ENCODE results near the gene ACAD11. TPM values are rescaled to one million over a fixed set of nuclear protein-coding genes. Genes with fewer than 3 reads are reported as not detected.
A peak's percentile ranks its signal among the peaks of the same experiment; 100 is the strongest.

The ACAD11 gene
- polyA plus RNA-seq, 3 donors = 0.31 to 25.4 (median 0.40) TPM

DNA sequence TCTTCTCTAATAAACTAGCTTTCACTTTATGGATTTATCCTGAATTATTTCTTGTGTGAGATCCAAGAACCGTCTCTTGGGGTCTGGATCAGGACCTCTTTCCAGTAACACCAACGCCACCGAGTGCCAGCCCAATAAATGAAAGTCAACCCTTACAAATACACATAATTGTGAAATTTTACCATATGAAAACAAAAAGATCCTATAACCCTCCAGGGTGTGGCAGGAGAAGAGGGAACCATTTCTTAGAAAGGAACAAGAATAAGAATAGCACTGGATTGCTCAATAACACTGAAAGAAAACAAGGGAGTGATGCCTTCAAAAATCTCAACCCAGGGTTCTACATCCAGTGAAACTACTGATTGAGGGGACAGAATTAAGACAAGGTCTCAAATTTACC lies 114.1 kb downstream of the ACAD11 start:
- H2AFZ ChIP-seq (ENCODE audit: insufficient read depth, low read depth, low read length, poor library complexity, severe bottlenecking) = no peak overlapping the region
- no peak overlapping the region for H3K9ac ChIP-seq (ENCODE audit: insufficient read depth, low read length, poor library complexity, severe bottlenecking)
- H3K79me2 ChIP-seq (ENCODE audit: insufficient read depth, low read length) = no peaks in the 10 kb centered on the region
- peak overlapping the region; percentile 8 to 51 for H3K27ac ChIP-seq (ENCODE audit: low read depth in 1 of 2, low read length in 2 of 2)
- Mint-ChIP-seq H3K36me3 (peaks cover 18 to 21% of the 10 kb centered on the region in 2 donors), H3K27ac (peak overlapping the region; percentile 63 to 87 (median 81)), H3K4me3 (peak overlapping the region; percentile 60 to 83), H3K27me3 (ENCODE audit: low read depth in 3 of 3) (peaks cover 0 to 3% (median 0%) of the 10 kb centered on the region in 3 donors), H3K4me1 (peaks cover 57% of the 10 kb centered on the region), H3K9me3 (peaks cover 0 to 5% (median 0%) of the 10 kb centered on the region in 7 donors)
- H3K4me2 ChIP-seq (replicated peaks; ENCODE audit: extremely low read depth, low read length, poor library complexity, severe bottlenecking) = peak overlapping the region; percentile 66
- H4K20me1 ChIP-seq (ENCODE audit: insufficient read depth, low read length) = no peaks in the 10 kb centered on the region
- H3K9me3 ChIP-seq (replicated peaks in 1 of 2; ENCODE audit: control insufficient read depth in 1 of 2, insufficient read depth in 1 of 2, low read length in 2 of 2) = no peaks in the 10 kb centered on the region
- no CpG with 5 or more reads among the region's 3 CpGs for WGBS (ENCODE audit: insufficient coverage)
- intact Hi-C loops (cut with micrococcal nuclease) = no loop called here
- peaks cover 11 to 16% of the 10 kb centered on the region in 2 donors for H3K36me3 ChIP-seq (replicated peaks in 1 of 2; ENCODE audit: control insufficient read depth in 1 of 2, insufficient read depth in 2 of 2, low read length in 2 of 2)
- peak; percentile 4 to 38 (median 22) for DNase-seq
- peak overlapping the region in 1 of 3 experiments; percentile 63 for H3K4me3 ChIP-seq (replicated peaks in 1 of 3; ENCODE audit: low read depth in 2 of 3, low read length in 3 of 3)
- TF ChIP-seq, protein P1, sequence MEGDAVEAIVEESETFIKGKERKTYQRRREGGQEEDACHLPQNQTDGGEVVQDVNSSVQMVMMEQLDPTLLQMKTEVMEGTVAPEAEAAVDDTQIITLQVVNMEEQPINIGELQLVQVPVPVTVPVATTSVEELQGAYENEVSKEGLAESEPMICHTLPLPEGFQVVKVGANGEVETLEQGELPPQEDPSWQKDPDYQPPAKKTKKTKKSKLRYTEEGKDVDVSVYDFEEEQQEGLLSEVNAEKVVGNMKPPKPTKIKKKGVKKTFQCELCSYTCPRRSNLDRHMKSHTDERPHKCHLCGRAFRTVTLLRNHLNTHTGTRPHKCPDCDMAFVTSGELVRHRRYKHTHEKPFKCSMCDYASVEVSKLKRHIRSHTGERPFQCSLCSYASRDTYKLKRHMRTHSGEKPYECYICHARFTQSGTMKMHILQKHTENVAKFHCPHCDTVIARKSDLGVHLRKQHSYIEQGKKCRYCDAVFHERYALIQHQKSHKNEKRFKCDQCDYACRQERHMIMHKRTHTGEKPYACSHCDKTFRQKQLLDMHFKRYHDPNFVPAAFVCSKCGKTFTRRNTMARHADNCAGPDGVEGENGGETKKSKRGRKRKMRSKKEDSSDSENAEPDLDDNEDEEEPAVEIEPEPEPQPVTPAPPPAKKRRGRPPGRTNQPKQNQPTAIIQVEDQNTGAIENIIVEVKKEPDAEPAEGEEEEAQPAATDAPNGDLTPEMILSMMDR (IDR thresholded peaks at IDR 0.05) = no peak
- H3K4me1 ChIP-seq (ENCODE audit: control insufficient read depth in 1 of 2, insufficient read depth in 2 of 2, low read length in 2 of 2) = peaks cover 24 to 40% of the 10 kb centered on the region in 2 donors
- no peaks in the 10 kb centered on the region for H3K27me3 ChIP-seq (ENCODE audit: control insufficient read depth in 2 of 2, insufficient read depth in 2 of 2, low read length in 2 of 2)

DNA sequence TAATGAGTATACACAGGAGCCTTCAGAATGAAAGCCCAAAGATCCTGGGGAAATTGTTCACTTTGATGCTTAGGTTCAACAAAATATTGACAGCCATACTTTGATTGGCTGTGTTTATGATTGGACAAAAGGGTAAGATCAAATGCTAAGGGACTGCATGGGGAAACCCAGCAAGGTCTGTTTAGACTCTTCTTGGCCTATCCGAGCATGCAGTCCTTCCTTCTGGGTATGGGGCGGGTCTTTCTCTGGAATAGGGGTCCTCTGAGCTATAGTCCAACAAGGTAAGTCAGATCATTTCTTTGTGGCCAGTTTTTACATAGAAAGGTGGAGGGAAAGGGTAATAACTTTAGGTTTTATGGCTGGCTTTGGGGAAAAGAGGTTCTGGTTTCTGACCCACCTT lies 115.5 kb downstream of the ACAD11 start:
- H3K27me3 Mint-ChIP-seq (ENCODE audit: low read depth in 3 of 3) = peaks cover 0 to 3% (median 0%) of the 10 kb centered on the region in 3 donors
- H3K79me2 ChIP-seq (ENCODE audit: insufficient read depth, low read length) = no peaks in the 10 kb centered on the region

More for the DNA sequence above, 115.5 kb downstream of the ACAD11 start:
- intact Hi-C loops (cut with micrococcal nuclease) = no loop called here
- H3K9me3 ChIP-seq (replicated peaks in 1 of 2; ENCODE audit: control insufficient read depth in 1 of 2, insufficient read depth in 1 of 2, low read length in 2 of 2) = no peaks in the 10 kb centered on the region
- TF ChIP-seq, protein P1 (IDR thresholded peaks at IDR 0.05) = no peak
- H3K9me3 Mint-ChIP-seq = peaks cover 0 to 3% (median 0%) of the 10 kb centered on the region in 7 donors
- H3K4me3 ChIP-seq (replicated peaks in 1 of 3; ENCODE audit: low read depth in 2 of 3, low read length in 3 of 3) = no peak overlapping the region
- H3K9ac ChIP-seq (ENCODE audit: insufficient read depth, low read length, poor library complexity, severe bottlenecking) = no peak overlapping the region
- 87% methylated on average over 2 of the region's 2 CpGs for WGBS (ENCODE audit: insufficient coverage)
- H3K27ac ChIP-seq (ENCODE audit: low read depth in 1 of 2, low read length in 2 of 2) = no peak overlapping the region
- no peak overlapping the region for H3K4me2 ChIP-seq (replicated peaks; ENCODE audit: extremely low read depth, low read length, poor library complexity, severe bottlenecking)
- peaks cover 30 to 34% of the 10 kb centered on the region in 2 donors for H3K36me3 Mint-ChIP-seq
- no peak overlapping the region for H3K4me3 Mint-ChIP-seq
- peaks cover 24 to 29% of the 10 kb centered on the region in 2 donors for H3K36me3 ChIP-seq (replicated peaks in 1 of 2; ENCODE audit: control insufficient read depth in 1 of 2, insufficient read depth in 2 of 2, low read length in 2 of 2)
- peak overlapping the region in 1 of 7 donors; percentile 49 for H3K27ac Mint-ChIP-seq
- no peaks in the 10 kb centered on the region for H3K27me3 ChIP-seq (ENCODE audit: control insufficient read depth in 2 of 2, insufficient read depth in 2 of 2, low read length in 2 of 2)
- no peak for DNase-seq
- H3K4me1 Mint-ChIP-seq = peaks cover 49% of the 10 kb centered on the region
- H3K4me1 ChIP-seq (ENCODE audit: control insufficient read depth in 1 of 2, insufficient read depth in 2 of 2, low read length in 2 of 2) = peaks cover 24 to 37% of the 10 kb centered on the region in 2 donors
- H4K20me1 ChIP-seq (ENCODE audit: insufficient read depth, low read length) = no peaks in the 10 kb centered on the region
- H2AFZ ChIP-seq (ENCODE audit: insufficient read depth, low read depth, low read length, poor library complexity, severe bottlenecking) = no peak overlapping the region

Data from CD14-positive monocyte (primary cell).